Vagina (tissue), 2 donors: Measurements from ENCODE around the gene IMMT. TPM values are rescaled to one million over a fixed set of nuclear protein-coding genes. Genes with fewer than 3 reads are reported as not detected.

Source experiments
- DNase-seq, 2 donors: peaks; one replicate each; pipeline ENCODE4 v3.0.0-alpha.2; 2017; ENCODE audit errors: extremely low spot score in 2 of 2
- H3K27ac ChIP-seq: fragments of 200-600 bp; sonication (generic); one replicate; pipeline ENCODE4 v1.5.1; 2019
- H3K27me3 ChIP-seq: fragments of 200-600 bp; sonication (generic); one replicate; pipeline ENCODE4 v1.5.1; 2019
- H3K36me3 ChIP-seq, 2 donors: fragments of 200-600 bp; sonication (generic); one replicate each; pipeline ENCODE4 v1.5.1; 2017 to 2019
- H3K4me1 ChIP-seq: fragments of 200-600 bp; sonication (generic); one replicate; pipeline ENCODE4 v1.5.1; 2019
- H3K4me3 ChIP-seq, 2 donors: fragments of 200-600 bp; sonication (generic); 1 replicate in 1 of 2; 2 replicates in 1 of 2; pipeline ENCODE4 v1.5.1; 2016 to 2019
- H3K9me3 ChIP-seq: fragments of 200-600 bp; sonication (generic); one replicate; pipeline ENCODE4 v1.5.1; 2019
- CTCF ChIP-seq, 3 experiments: fragments of 450-650 bp in 2 of 3; fragments of 200-600 bp in 1 of 3; sonication (generic) in 1 of 3; IDR thresholded peaks; one replicate each; pipeline ENCODE4 v1.5.1; 2017 to 2019; ENCODE audit warnings: antibody characterized with exemption in 3 of 3, mild to moderate bottlenecking in 2 of 3, moderate library complexity in 2 of 3
- POLR2A ChIP-seq, 2 donors: fragments of 450-650 bp; IDR thresholded peaks; one replicate each; pipeline ENCODE4 v1.6.1; 2017; ENCODE audit warnings: antibody characterized with exemption in 2 of 2, mild to moderate bottlenecking in 2 of 2, moderate library complexity in 2 of 2
- POLR2AphosphoS5 ChIP-seq, 2 donors: sonication (generic); formaldehyde crosslinking; IDR thresholded peaks; one replicate each; pipeline ENCODE4 v1.9.0; 2017; ENCODE audit warnings: antibody characterized with exemption in 2 of 2, mild to moderate bottlenecking in 2 of 2, low read depth in 1 of 2; ENCODE audit not compliant: insufficient read depth in 1 of 2
- intact Hi-C: fragments of 100-400 bp; cut with DNase I; formaldehyde crosslinking; loops from one replicate; pipeline ENCODE4 v1.15.1; 2023
- total RNA-seq: library from RNA; depleted of rRNA; stranded (reverse); fragments of >200 nt; gene quantifications from one replicate; pipeline ENCODE4 v1.2.3, GENCODE V29; 2016

Gene IMMT
- total RNA-seq, 1 donor from 2014 or later = 51.8 TPM

GRCh38 chr2:86235196-86235980 lies 40.1 kb upstream of the IMMT start:
- Histone ChIP-seq H3K36me3 (no peaks in the 10 kb centered on the region), H3K9me3 (no peaks in the 10 kb centered on the region), H3K27me3 (no peaks in the 10 kb centered on the region), H3K4me3 (no peak overlapping the region), H3K4me1 (no peaks in the 10 kb centered on the region), H3K27ac (no peak overlapping the region)
- DNase-seq = no peak
- intact Hi-C loops = no loop called here
- TF ChIP-seq POLR2A (IDR thresholded peaks at IDR 0.05) = no peak
- TF ChIP-seq POLR2AphosphoS5 (IDR thresholded peaks at IDR 0.05; ENCODE audit: insufficient read depth in 1 of 2, low read depth in 1 of 2) = no peak
- TF ChIP-seq CTCF (IDR thresholded peaks at IDR 0.05) = no peak

GRCh38 chr2:86234563-86235131 lies 39.4 kb upstream of the IMMT start:
- Histone ChIP-seq H3K4me1 (no peaks in the 10 kb centered on the region), H3K27ac (no peak overlapping the region)

GRCh38 chr2:86233436-86233835 lies 38.2 kb upstream of the IMMT start:
- no peaks in the 10 kb centered on the region for H3K27me3 ChIP-seq
- no peak overlapping the region for H3K27ac ChIP-seq
- no peak overlapping the region for H3K4me3 ChIP-seq
- TF ChIP-seq POLR2AphosphoS5 (IDR thresholded peaks at IDR 0.05; ENCODE audit: insufficient read depth in 1 of 2, low read depth in 1 of 2) (no peak), CTCF (IDR thresholded peaks at IDR 0.05) (no peak), POLR2A (IDR thresholded peaks at IDR 0.05) (no peak)
- intact Hi-C loops = no loop called here
- H3K4me1 ChIP-seq = no peaks in the 10 kb centered on the region
- no peaks in the 10 kb centered on the region for H3K36me3 ChIP-seq
- no peaks in the 10 kb centered on the region for H3K9me3 ChIP-seq
- no peak for DNase-seq

More at GRCh38 chr2:86234563-86235131, 39.4 kb upstream of the IMMT start:
- Histone ChIP-seq H3K27me3 (no peaks in the 10 kb centered on the region), H3K36me3 (no peaks in the 10 kb centered on the region), H3K4me3 (no peak overlapping the region), H3K9me3 (no peaks in the 10 kb centered on the region)
- no peak for TF ChIP-seq POLR2AphosphoS5 (IDR thresholded peaks at IDR 0.05; ENCODE audit: insufficient read depth in 1 of 2, low read depth in 1 of 2)
- TF ChIP-seq POLR2A (IDR thresholded peaks at IDR 0.05) = no peak
- TF ChIP-seq CTCF (IDR thresholded peaks at IDR 0.05) = no peak
- intact Hi-C loops = no loop called here
- no peak for DNase-seq

GRCh38 chr2:86232910-86233309 lies 37.6 kb upstream of the IMMT start:
- no peak overlapping the region for H3K4me3 ChIP-seq
- DNase-seq = no peak
- intact Hi-C loops = no loop called here
- TF ChIP-seq POLR2AphosphoS5 (IDR thresholded peaks at IDR 0.05; ENCODE audit: insufficient read depth in 1 of 2, low read depth in 1 of 2) (no peak), POLR2A (IDR thresholded peaks at IDR 0.05) (no peak), CTCF (IDR thresholded peaks at IDR 0.05) (no peak)
- H3K27me3 ChIP-seq = no peaks in the 10 kb centered on the region
- no peak overlapping the region for H3K27ac ChIP-seq
- no peaks in the 10 kb centered on the region for H3K36me3 ChIP-seq
- H3K4me1 ChIP-seq = no peaks in the 10 kb centered on the region
- H3K9me3 ChIP-seq = no peaks in the 10 kb centered on the region

GRCh38 chr2:86232373-86232784 lies 37.1 kb upstream of the IMMT start:
- TF ChIP-seq POLR2AphosphoS5 (IDR thresholded peaks at IDR 0.05; ENCODE audit: insufficient read depth in 1 of 2, low read depth in 1 of 2) = no peak
- Histone ChIP-seq H3K9me3 (no peaks in the 10 kb centered on the region), H3K4me1 (no peaks in the 10 kb centered on the region), H3K27ac (no peak overlapping the region), H3K36me3 (no peaks in the 10 kb centered on the region), H3K4me3 (no peak overlapping the region), H3K27me3 (no peaks in the 10 kb centered on the region)
- DNase-seq = no peak
- intact Hi-C loops = no loop called here
